Measurements from ENCODE around the gene PKD2.
"Not testable (repeated sequence)": the region's sequence is repeated elsewhere in the genome, so short reads cannot be mapped to it uniquely, and the experiment has no call there.

PKD2 gene

DNA sequence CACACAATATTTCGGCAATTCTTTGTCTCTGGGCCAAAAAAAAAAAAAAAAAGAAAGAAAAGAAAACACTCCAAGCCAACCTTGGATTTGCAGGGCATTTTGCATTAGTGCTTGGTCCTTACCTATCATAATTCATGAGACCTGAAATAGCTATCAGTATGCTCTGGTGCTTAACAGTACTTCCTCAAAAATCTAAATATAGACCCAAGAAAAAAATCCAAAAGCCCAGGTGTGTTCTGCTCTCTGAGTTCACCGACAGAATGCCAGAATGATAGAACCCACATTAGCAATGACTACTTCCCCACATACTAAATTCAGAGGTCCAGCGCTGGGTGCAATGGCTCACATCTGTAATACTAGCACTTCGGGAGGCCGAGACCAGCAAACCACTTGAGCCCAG is 108.2 kb downstream of the PKD2 start:
- DNase-seq (ENCODE audit: low read depth in 3 of 3) = no peak

- no peak for DNase-seq (ENCODE audit: low read depth in 3 of 3)
Observed at GRCh38 chr4:88119943-88120342, 112.5 kb downstream of the PKD2 start.

- not testable (repeated sequence) for DNase-seq (ENCODE audit: low read depth in 3 of 3)
Observed at GRCh38 chr4:88122260-88122659, 114.8 kb downstream of the PKD2 start.

Data from stimulated activated CD4-positive, alpha-beta T cell treated with anti-CD3 and anti-CD28 coated beads, TNF-alpha, amount 100 ng/mL, for 48 hours (primary cell).